ENCODE results near the gene KLC4. TPM values are rescaled to one million over a fixed set of nuclear protein-coding genes. Genes with fewer than 3 reads are reported as not detected.

KLC4 gene
- polyA plus RNA-seq, 1 experiment = 16.8 TPM

DNA sequence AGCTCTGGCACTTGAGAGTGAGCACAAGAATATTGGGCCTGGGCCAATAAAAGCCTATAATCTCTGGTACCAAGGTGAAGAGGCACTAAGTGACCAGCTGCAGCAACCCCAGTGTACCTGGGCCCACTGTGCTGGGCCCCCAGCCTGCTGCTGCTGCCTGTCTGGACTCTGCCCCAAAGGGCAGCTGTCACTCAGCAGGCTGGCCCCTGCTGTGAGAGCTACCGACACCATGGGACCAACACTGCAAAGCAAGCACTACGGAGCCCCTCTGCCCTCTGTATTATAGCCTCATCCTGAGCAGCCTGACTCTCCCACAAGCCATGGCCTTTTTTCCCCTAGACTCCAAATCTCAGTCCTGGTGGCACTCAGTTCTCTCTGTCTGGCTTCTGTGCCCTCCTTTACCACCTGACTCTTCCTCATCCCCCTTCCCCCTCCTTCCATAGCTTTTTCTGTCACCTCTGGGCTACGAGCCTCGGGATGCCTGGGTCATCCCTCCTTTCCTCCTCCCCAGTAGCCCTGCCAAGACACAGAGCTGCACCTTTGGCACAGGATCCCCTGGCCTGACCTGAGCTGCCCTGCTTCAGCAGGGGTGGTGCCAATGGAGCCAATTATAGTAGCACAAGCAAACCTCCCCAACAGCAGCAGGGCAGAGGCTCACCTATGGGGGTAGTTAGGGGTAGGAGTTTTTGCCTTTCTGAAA is 23.8 kb upstream of the KLC4 start:
- POLR2A ChIA-PET = interaction anchor here (0.6 to 0.9 kb wide), 2 partner anchors 254 to 261 kb away, joined by 4 to 7 read pairs; partner anchors contain the start of gene BICRAL
- Histone ChIP-seq H3K4me3 (ENCODE audit: low read depth, low read length) (no peak overlapping the region), H3K27me3 (ENCODE audit: control insufficient read depth, insufficient read depth, low read length) (no peaks in the 10 kb centered on the region), H3K36me3 (ENCODE audit: control insufficient read depth, insufficient read depth, low read length) (peaks cover 30% of the 10 kb centered on the region)
- CTCF ChIA-PET = interaction anchor here (0.7 to 1.5 kb wide), 3 partner anchors 9 to 117 kb away, joined by 4 read pairs; partner anchors contain the start of genes KLC4 and MRPL2
- DNase-seq (ENCODE audit: low read depth) = no peak
- TF ChIP-seq, protein P1, sequence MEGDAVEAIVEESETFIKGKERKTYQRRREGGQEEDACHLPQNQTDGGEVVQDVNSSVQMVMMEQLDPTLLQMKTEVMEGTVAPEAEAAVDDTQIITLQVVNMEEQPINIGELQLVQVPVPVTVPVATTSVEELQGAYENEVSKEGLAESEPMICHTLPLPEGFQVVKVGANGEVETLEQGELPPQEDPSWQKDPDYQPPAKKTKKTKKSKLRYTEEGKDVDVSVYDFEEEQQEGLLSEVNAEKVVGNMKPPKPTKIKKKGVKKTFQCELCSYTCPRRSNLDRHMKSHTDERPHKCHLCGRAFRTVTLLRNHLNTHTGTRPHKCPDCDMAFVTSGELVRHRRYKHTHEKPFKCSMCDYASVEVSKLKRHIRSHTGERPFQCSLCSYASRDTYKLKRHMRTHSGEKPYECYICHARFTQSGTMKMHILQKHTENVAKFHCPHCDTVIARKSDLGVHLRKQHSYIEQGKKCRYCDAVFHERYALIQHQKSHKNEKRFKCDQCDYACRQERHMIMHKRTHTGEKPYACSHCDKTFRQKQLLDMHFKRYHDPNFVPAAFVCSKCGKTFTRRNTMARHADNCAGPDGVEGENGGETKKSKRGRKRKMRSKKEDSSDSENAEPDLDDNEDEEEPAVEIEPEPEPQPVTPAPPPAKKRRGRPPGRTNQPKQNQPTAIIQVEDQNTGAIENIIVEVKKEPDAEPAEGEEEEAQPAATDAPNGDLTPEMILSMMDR (IDR thresholded peaks at IDR 0.05; ENCODE audit: insufficient read depth, low read depth, low read length) = no peak

DNA sequence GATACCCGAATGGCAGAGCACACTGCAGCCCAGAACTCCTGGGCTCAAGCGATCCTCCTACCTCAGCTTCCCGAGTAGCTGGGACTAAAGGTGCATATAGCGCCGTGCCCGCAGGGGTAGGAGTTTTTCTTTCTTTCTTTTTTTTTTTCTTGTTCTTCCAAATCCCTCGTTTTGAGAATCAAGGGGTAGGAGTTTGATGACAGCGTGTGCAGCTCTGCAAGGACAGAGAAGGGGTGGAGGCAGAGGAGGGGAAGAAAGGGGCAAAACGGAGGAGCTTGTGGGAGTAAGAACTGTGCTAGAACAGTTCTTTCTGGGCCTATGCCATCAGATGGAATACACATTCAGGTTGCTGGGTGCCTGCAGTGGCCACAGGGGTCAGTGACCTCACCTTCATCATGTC is 22.7 kb upstream of the KLC4 start:
- CTCF ChIA-PET = interaction anchor here (0.9 to 1.5 kb wide), 2 partner anchors 8 to 23 kb away, joined by 4 read pairs; partner anchors contain the start of genes KLC4 and MRPL2

DNA sequence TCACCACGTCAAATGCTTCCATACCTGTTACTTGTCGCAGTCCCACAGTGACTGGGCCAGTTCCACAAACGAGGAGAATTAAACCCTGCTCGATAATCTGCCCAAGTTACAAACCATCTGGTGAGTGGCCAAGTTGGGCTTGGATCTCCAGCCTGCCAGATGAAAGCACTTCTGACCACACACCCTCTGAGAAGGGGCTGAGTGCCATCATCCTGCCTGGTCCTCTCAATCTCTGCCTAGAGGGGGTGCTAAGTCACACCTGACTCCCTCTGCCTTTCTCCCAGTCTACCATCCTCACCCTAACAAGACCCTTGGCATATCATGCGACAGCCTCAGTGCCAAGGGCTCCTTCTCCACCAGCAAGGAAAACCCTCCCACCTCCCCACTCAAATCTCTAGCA is 22.2 kb upstream of the KLC4 start:
- H3K36me3 ChIP-seq (ENCODE audit: control insufficient read depth, insufficient read depth, low read length) = peaks cover 35% of the 10 kb centered on the region

More for the DNA sequence above, 22.7 kb upstream of the KLC4 start:
- TF ChIP-seq, protein P1 (IDR thresholded peaks at IDR 0.05; ENCODE audit: insufficient read depth, low read depth, low read length) = no peak
- no peaks in the 10 kb centered on the region for H3K27me3 ChIP-seq (ENCODE audit: control insufficient read depth, insufficient read depth, low read length)
- no peak overlapping the region for H3K4me3 ChIP-seq (ENCODE audit: low read depth, low read length)
- no peak for DNase-seq (ENCODE audit: low read depth)
- H3K36me3 ChIP-seq (ENCODE audit: control insufficient read depth, insufficient read depth, low read length) = peaks cover 33% of the 10 kb centered on the region
- POLR2A ChIA-PET = no interaction called here

DNA sequence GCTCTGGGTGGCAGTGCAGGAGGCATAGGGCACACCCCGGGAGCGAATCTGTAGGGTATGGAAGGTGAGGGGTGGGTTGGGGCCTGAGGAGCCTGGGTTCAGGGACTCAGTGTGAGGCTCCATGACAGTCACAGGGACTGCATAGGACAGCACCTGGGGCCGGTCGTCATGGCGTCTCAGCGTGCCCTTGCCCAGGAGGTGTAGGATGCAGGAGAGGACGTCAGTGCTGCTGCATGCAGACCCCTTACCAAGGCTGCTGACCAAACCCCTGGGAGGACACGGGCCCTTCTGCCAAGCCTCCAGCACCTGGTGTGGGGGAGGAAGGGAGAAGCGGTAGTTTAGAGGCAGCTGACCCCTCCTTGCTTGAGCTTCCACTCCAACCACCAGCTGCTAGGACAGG is 21.7 kb upstream of the KLC4 start:
- POLR2A ChIA-PET = interaction anchor here (0.6 kb wide), 1 partner anchor 17 kb away, joined by 3 read pairs; no protein-coding TSS in a partner anchor
- Histone ChIP-seq H3K4me3 (ENCODE audit: low read depth, low read length) (no peak overlapping the region), H3K27me3 (ENCODE audit: control insufficient read depth, insufficient read depth, low read length) (no peaks in the 10 kb centered on the region), H3K36me3 (ENCODE audit: control insufficient read depth, insufficient read depth, low read length) (peaks cover 36% of the 10 kb centered on the region)
- TF ChIP-seq, protein P1 (IDR thresholded peaks at IDR 0.05; ENCODE audit: insufficient read depth, low read depth, low read length) = no peak
- no peak for DNase-seq (ENCODE audit: low read depth)
- CTCF ChIA-PET = interaction anchor here (0.6 to 0.9 kb wide), 2 partner anchors 16 to 1170 kb away, joined by 3 read pairs; partner anchors contain the start of gene RRP36

More for the DNA sequence above, 22.2 kb upstream of the KLC4 start:
- ChIA-PET POLR2A (interaction anchor here (0.6 kb wide), 1 partner anchor 17 kb away, joined by 3 read pairs; no protein-coding TSS in a partner anchor), CTCF (no interaction called here)
- DNase-seq (ENCODE audit: low read depth) = no peak
- TF ChIP-seq, protein P1 (IDR thresholded peaks at IDR 0.05; ENCODE audit: insufficient read depth, low read depth, low read length) = no peak
- Histone ChIP-seq H3K4me3 (ENCODE audit: low read depth, low read length) (no peak overlapping the region), H3K27me3 (ENCODE audit: control insufficient read depth, insufficient read depth, low read length) (no peaks in the 10 kb centered on the region)

DNA sequence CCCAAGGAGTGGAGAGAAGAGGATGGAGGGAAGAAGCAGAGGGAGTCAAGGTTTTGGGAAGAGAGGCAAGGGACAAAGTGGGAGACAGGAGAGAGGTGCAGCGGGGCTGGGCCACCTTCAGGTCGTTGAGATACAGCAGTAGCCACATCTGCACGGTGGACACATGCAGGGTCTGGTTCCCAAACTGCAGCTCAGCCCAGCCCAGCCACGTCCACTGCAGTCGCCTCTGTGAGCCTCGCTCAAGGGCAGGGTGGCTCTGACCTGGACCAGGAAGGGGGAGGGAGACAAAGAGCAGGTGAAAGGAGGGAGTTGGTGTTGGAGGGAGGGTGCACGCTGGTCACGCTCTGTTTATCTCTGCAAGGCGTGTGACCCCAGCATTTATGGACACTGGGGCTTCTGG is 20.7 kb upstream of the KLC4 start:
- TF ChIP-seq, protein P1 (IDR thresholded peaks at IDR 0.05; ENCODE audit: insufficient read depth, low read depth, low read length) = no peak
- ChIA-PET POLR2A (interaction anchor here (0.6 kb wide), 1 partner anchor 11 kb away, joined by 6 read pairs; no protein-coding TSS in a partner anchor), CTCF (interaction anchor here (0.9 kb wide), 1 partner anchor 17 kb away, joined by 3 read pairs; the partner anchor contains the start of gene RRP36)
- Histone ChIP-seq H3K36me3 (ENCODE audit: control insufficient read depth, insufficient read depth, low read length) (peaks cover 42% of the 10 kb centered on the region), H3K4me3 (ENCODE audit: low read depth, low read length) (no peak overlapping the region), H3K27me3 (ENCODE audit: control insufficient read depth, insufficient read depth, low read length) (no peaks in the 10 kb centered on the region)
- DNase-seq (ENCODE audit: low read depth) = no peak

Data from BJ (cell line).